Measurements from ENCODE around the gene TMED4. TPM values are rescaled to one million over a fixed set of nuclear protein-coding genes. Genes with fewer than 3 reads are reported as not detected.

The TMED4 gene
- total and polyA plus RNA-seq, 2 of the 13 experiments (the other 11 are each of a cell fraction or from before 2014, with no cell fraction given): 81.4 to 109 TPM

GRCh38 chr7:44581879-44582603 lies at the start of gene TMED4 (continued):
- TF ChIP-seq, protein P1, sequence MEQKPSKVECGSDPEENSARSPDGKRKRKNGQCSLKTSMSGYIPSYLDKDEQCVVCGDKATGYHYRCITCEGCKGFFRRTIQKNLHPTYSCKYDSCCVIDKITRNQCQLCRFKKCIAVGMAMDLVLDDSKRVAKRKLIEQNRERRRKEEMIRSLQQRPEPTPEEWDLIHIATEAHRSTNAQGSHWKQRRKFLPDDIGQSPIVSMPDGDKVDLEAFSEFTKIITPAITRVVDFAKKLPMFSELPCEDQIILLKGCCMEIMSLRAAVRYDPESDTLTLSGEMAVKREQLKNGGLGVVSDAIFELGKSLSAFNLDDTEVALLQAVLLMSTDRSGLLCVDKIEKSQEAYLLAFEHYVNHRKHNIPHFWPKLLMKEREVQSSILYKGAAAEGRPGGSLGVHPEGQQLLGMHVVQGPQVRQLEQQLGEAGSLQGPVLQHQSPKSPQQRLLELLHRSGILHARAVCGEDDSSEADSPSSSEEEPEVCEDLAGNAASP (CRISPR knock-in tag; IDR thresholded peaks at IDR 0.05; ENCODE audit: borderline replicate concordance): no peak; the same call in 1 of the 2 replicates
- TF ChIP-seq RXRB (CRISPR knock-in tag; IDR thresholded peaks at IDR 0.05; ENCODE audit: borderline replicate concordance) (no peak), ZBTB21 (CRISPR knock-in tag; IDR thresholded peaks at IDR 0.05) (no peak), MTA3 (CRISPR knock-in tag; IDR thresholded peaks at IDR 0.05) (no peak), ZNF124 (CRISPR knock-in tag; IDR thresholded peaks at IDR 0.05) (no peak), FOXC1 (CRISPR knock-in tag; IDR thresholded peaks at IDR 0.05; ENCODE audit: borderline replicate concordance) (peak; percentile 93), RBM22 (optimal IDR thresholded peaks at IDR 0.05; ENCODE audit: low read length) (no peak), ZNF879 (CRISPR knock-in tag; IDR thresholded peaks at IDR 0.05) (no peak), ISL2 (CRISPR knock-in tag; IDR thresholded peaks at IDR 0.05) (peak; percentile 53; the same call in 1 of the 2 replicates), TBX3 (IDR thresholded peaks at IDR 0.05; ENCODE audit: borderline replicate concordance) (0 out of 2 replicates have a peak, but pooled peaks have one; percentile 20), ELK4 (CRISPR knock-in tag; IDR thresholded peaks at IDR 0.05; ENCODE audit: borderline replicate concordance) (no peak), NCOA5 (CRISPR knock-in tag; IDR thresholded peaks at IDR 0.05) (no peak), ZNF605 (CRISPR knock-in tag; IDR thresholded peaks at IDR 0.05) (no peak), ZNF382 (CRISPR knock-in tag; IDR thresholded peaks at IDR 0.05; ENCODE audit: borderline replicate concordance) (no peak), ZNF263 (CRISPR knock-in tag; IDR thresholded peaks at IDR 0.05) (peak; percentile 71), IRX3 (CRISPR knock-in tag; IDR thresholded peaks at IDR 0.05; ENCODE audit: borderline replicate concordance, low read depth) (peak; percentile 80; the same call in 1 of the 2 replicates), HOXA7 (CRISPR knock-in tag; IDR thresholded peaks at IDR 0.05) (no peak), NBN (conservative IDR thresholded peaks at IDR 0.05) (no peak), SNAPC2 (CRISPR knock-in tag; IDR thresholded peaks at IDR 0.05) (no peak), ZBTB43 (CRISPR knock-in tag; conservative IDR thresholded peaks at IDR 0.05) (0 out of 2 replicates have a peak, but pooled peaks have one; percentile 52), CEBPB (IDR thresholded peaks at IDR 0.05; ENCODE audit: borderline replicate concordance, low read depth, low read length) (no peak), NFKB2 (CRISPR knock-in tag; IDR thresholded peaks at IDR 0.05; ENCODE audit: borderline replicate concordance) (peak; percentile 67; the same call in 1 of the 2 replicates), DPF2 (CRISPR knock-in tag; IDR thresholded peaks at IDR 0.05; ENCODE audit: borderline replicate concordance, low read depth) (no peak), SP5 (CRISPR knock-in tag; IDR thresholded peaks at IDR 0.05; ENCODE audit: borderline replicate concordance, low read depth) (no peak; the same call in 1 of the 2 replicates), FIP1L1 (IDR thresholded peaks at IDR 0.05; ENCODE audit: borderline replicate concordance, insufficient read depth, low read depth, low read length) (no peak), ZC3H13 (CRISPR knock-in tag; IDR thresholded peaks at IDR 0.05) (peak; percentile 79; the same call in 1 of the 2 replicates), ELF3 (CRISPR knock-in tag; IDR thresholded peaks at IDR 0.05) (0 out of 2 replicates have a peak, but pooled peaks have one; percentile 25), RFX5 (IDR thresholded peaks at IDR 0.05; ENCODE audit: low read depth, low read length) (no peak; the same call in 1 of the 2 replicates), MIXL1 (CRISPR knock-in tag; IDR thresholded peaks at IDR 0.05) (peak; percentile 26; the same call in 1 of the 2 replicates)
